Heart left ventricle (tissue), 16 donors: ENCODE data around the gene SLC8A3. TPM values are rescaled to one million over a fixed set of nuclear protein-coding genes. Genes with fewer than 3 reads are reported as not detected.

Experiments used
- ATAC-seq, 4 donors: fragments of 200-7000 bp; cut with Tn5 transposase; one replicate each; pipeline ENCODE4 v1.9.1; 2020 to 2022; ENCODE audit warnings: moderate library complexity in 4 of 4, mild to moderate bottlenecking in 3 of 4, moderate number of reproducible peaks in 1 of 4
- DNase-seq, 5 donors: peaks; one replicate each; pipeline ENCODE4 v3.0.0-alpha.2; 2020
- H3K27ac ChIP-seq, 12 donors: fragments of 200-600 bp; sonication (generic) in 4 of 12; one replicate each; pipeline versions ENCODE4 v1.5.0 to v1.8.0; 2016 to 2022; ENCODE audit warnings: mild to moderate bottlenecking in 2 of 12
- H3K27me3 ChIP-seq, 9 donors: fragments of 200-600 bp; sonication (generic) in 2 of 9; one replicate each; pipeline versions ENCODE4 v1.5.1 to v1.8.0; 2016 to 2022; ENCODE audit warnings: mild to moderate bottlenecking in 3 of 9
- H3K36me3 ChIP-seq, 9 donors: fragments of 200-600 bp; sonication (generic) in 2 of 9; one replicate each; pipeline versions ENCODE4 v1.5.0 to v1.8.0; 2018 to 2022; ENCODE audit warnings: mild to moderate bottlenecking in 2 of 9
- H3K4me1 ChIP-seq, 12 donors: fragments of 200-600 bp; sonication (generic) in 4 of 12; one replicate each; pipeline versions ENCODE4 v1.5.0 to v1.8.0; 2016 to 2022; ENCODE audit warnings: mild to moderate bottlenecking in 3 of 12
- H3K4me3 ChIP-seq, 12 donors: fragments of 200-600 bp; sonication (generic) in 4 of 12; one replicate each; pipeline versions ENCODE4 v1.5.0 to v1.8.0; 2017 to 2022; ENCODE audit warnings: mild to moderate bottlenecking in 9 of 12, moderate library complexity in 4 of 12
- H3K9me3 ChIP-seq, 12 donors: fragments of 200-600 bp; sonication (generic) in 4 of 12; one replicate each; pipeline versions ENCODE4 v1.5.0 to v1.8.0; 2016 to 2022; ENCODE audit warnings: mild to moderate bottlenecking in 1 of 12
- POLR2A ChIP-seq, 2 donors: fragments of 450-650 bp; IDR thresholded peaks; one replicate each; pipeline ENCODE4 v1.6.1; 2017; ENCODE audit warnings: antibody characterized with exemption in 2 of 2, mild to moderate bottlenecking in 2 of 2, moderate library complexity in 2 of 2
- WGBS, 4 donors: extraction: QIAGEN DNeasy Blood & Tissue Kit in 2 of 4; methylation state at CpG; one replicate each; pipeline versions ENCODE4 v1.1.5 to v1.1.7; 2013 to 2018; 5-methylcytosine and 5-hydroxymethylcytosine counted together
- intact Hi-C, 10 donors: fragments of 100-400 bp; cut with DNase I; formaldehyde crosslinking; loops; one replicate each; pipeline versions ENCODE4 v1.11.1 to v1.14.2; 2022
- polyA plus RNA-seq, 2 donors: library from polyadenylated mRNA; stranded (reverse); fragments of 200-250 nt; gene quantifications; one replicate each; pipeline ENCODE4 v1.2.3, GENCODE V29; 2013
- total RNA-seq, 9 donors: library from RNA; depleted of rRNA in 2 of 9; stranded (reverse); fragments of >200 nt in 2 of 9; fragmentation: NEBNext Ultra II Directional in 3 of 9; extraction: Animal tissue kit (Norgen Biotek cat#: 25700) in 3 of 9; gene quantifications; one replicate each; pipeline versions ENCODE4 v1.1.0 to v1.2.4, GENCODE V29; 2016 to 2023
- TF ChIP-seq, protein P1 (sequence below), 12 donors: fragments of 200-600 bp; sonication (generic) in 4 of 12; IDR thresholded peaks; one replicate each; pipeline versions ENCODE4 v1.5.0 to v1.8.0; 2018 to 2022; ENCODE audit warnings: antibody characterized with exemption in 12 of 12, mild to moderate bottlenecking in 5 of 12
- donor health status: ischemic (EF 13 %, LVEDD 7.1; RV severe dilation, severe dysfunction).
- donor health status: healthy with polysubstance abuse.
- donor health status: DM: no; HTN: yes; CAD: no.
- donor health status: DM: no; HTN: no; CAD: no.
- donor health status: ischemic (EF 25% LVEDD 6.9; RV normal size, moderate dysfunction).
- donor health status: ischemic (EF 25% LVEDD 5.7; RV mildly dilated, moderate dysfunction).
- donor health status: healthy.
- donor health status: DM: yes; HTN: yes; CAD: no.
- donor health status: ischemic (EF 35%, LVEDD 5.7; RV mildly dilated, moderate dysfunction).
- donor health status: nonischemic (EF 11% LVEDD 7.7; RV severe dilation, severe dysfunction).
- donor health status: DM: yes; HTN: yes; CAD: no.
- donor health status: PGD.
- donor health status: ischemic (EF 29% LVEDD 5.4; RV normal size, mild dysfunction).
- donor health status: nonischemic (EF 23%, LVEDD 6.1; RV moderate dilation, normal function).

SLC8A3 gene
- total and polyA plus RNA-seq, 11 donors = 0.03 to 0.23 (median 0.11) TPM; not detected in 6

DNA sequence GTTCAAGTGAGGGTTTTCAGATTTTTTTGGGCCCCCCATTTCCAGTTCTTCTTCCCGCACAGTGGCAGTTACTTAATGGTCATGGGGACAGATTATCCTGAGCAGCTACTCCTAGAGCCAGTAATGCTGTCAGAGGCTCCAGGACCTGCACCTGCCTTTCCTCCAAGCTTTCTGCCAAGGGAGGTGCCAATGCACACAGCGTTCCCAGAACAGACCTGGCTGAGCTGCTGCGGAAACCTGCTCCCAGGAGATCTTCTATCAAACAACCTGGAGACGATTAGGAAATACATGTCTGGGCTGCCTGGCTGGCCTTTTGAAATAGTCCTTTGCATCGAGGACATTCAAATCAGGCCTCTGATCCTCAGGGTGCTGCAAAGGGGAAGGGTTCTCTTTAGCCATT lies 120.9 kb downstream of the SLC8A3 start:
- H3K4me3 ChIP-seq = no peak overlapping the region
- H3K4me1 ChIP-seq = no peaks in the 10 kb centered on the region
- ATAC-seq = no peak
- no peaks in the 10 kb centered on the region for H3K36me3 ChIP-seq
- intact Hi-C loops = no loop called here
- TF ChIP-seq, protein P1, sequence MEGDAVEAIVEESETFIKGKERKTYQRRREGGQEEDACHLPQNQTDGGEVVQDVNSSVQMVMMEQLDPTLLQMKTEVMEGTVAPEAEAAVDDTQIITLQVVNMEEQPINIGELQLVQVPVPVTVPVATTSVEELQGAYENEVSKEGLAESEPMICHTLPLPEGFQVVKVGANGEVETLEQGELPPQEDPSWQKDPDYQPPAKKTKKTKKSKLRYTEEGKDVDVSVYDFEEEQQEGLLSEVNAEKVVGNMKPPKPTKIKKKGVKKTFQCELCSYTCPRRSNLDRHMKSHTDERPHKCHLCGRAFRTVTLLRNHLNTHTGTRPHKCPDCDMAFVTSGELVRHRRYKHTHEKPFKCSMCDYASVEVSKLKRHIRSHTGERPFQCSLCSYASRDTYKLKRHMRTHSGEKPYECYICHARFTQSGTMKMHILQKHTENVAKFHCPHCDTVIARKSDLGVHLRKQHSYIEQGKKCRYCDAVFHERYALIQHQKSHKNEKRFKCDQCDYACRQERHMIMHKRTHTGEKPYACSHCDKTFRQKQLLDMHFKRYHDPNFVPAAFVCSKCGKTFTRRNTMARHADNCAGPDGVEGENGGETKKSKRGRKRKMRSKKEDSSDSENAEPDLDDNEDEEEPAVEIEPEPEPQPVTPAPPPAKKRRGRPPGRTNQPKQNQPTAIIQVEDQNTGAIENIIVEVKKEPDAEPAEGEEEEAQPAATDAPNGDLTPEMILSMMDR (IDR thresholded peaks at IDR 0.05) = no peak
- no peak for TF ChIP-seq POLR2A (IDR thresholded peaks at IDR 0.05)
- no peak overlapping the region for H3K27ac ChIP-seq
- no peaks in the 10 kb centered on the region for H3K9me3 ChIP-seq
- WGBS, 4 donors = 78 to 82% (median 79%) methylated on average over 5 of the region's 5 CpGs
- no peak for DNase-seq
- H3K27me3 ChIP-seq = peaks cover 0 to 37% (median 0%) of the 10 kb centered on the region in 9 donors

DNA sequence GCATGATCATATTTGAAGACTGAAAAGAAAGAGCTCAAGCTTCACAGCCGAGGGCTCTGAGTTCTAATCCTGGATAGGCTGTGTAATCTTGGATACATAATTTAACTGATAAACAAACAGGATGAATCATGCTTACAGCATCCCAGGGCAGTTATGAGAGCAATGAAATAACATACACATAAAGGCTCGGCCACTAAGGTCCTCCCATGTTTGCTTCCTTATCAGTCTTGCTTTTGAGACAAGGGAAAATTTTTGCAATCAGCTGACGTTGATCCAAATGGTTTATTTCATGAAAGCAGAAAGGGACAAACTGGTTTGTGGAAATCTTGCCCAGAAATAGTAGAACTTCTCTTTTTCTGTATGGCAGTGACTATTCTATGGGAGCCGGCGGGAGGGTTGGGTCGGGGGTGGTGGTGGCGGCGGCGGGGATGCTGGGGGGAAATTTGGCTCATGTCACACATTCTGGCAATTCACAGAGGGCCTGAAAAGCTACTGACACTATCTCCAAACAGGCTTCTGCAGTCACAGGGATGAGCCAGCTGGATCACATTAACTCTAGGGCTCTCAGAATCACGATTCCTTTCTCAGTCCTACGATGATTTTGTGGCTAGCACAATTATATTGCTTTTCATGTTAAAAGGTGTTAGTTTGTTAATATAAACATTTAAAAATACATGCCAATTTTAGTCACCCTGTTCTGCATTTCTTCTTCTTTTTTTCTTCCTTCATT lies 124.5 kb downstream of the SLC8A3 start:
- Histone ChIP-seq H3K27ac (no peak overlapping the region), H3K4me3 (no peak overlapping the region), H3K4me1 (no peaks in the 10 kb centered on the region), H3K36me3 (no peaks in the 10 kb centered on the region), H3K9me3 (no peaks in the 10 kb centered on the region), H3K27me3 (peaks cover 0 to 51% (median 5%) of the 10 kb centered on the region in 9 donors)
- ATAC-seq = no peak
- intact Hi-C loops = no loop called here
- no peak for DNase-seq
- WGBS, 4 donors = 48 to 67% (median 56%) methylated on average over 11 of the region's 11 CpGs
- TF ChIP-seq, protein P1 (IDR thresholded peaks at IDR 0.05) = no peak
- no peak for TF ChIP-seq POLR2A (IDR thresholded peaks at IDR 0.05)

DNA sequence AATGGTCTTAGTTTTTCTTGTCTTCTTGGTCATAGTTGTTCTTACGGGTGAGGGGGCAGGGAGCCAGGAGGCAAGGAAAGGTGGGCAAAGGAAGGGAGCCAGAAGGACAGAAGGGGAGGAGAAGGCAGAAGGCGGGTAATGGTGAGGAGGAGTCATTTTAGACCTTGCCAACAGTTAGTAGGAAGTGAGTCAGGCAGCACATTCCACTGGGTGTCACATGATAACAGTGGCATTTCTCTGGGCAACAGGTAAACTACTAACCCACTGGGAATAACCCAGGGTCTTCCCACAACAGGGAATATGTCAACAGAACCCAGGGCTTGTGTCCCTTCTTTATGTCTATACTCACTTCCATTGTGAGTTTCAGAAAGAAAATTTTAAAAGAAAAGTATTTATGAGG lies 127.6 kb downstream of the SLC8A3 start:
- H3K27me3 ChIP-seq = peaks cover 0 to 31% (median 5%) of the 10 kb centered on the region in 9 donors
- H3K4me3 ChIP-seq = no peak overlapping the region
- ATAC-seq = no peak
- DNase-seq = no peak
- no peaks in the 10 kb centered on the region for H3K36me3 ChIP-seq
- H3K4me1 ChIP-seq = no peaks in the 10 kb centered on the region
- intact Hi-C loops = no loop called here
- no peak overlapping the region for H3K27ac ChIP-seq
- 70 to 87% (median 78%) methylated on average over 2 of the region's 2 CpGs for WGBS, 4 donors
- H3K9me3 ChIP-seq = no peaks in the 10 kb centered on the region
- TF ChIP-seq, protein P1 (IDR thresholded peaks at IDR 0.05) = no peak
- TF ChIP-seq POLR2A (IDR thresholded peaks at IDR 0.05) = no peak

DNA sequence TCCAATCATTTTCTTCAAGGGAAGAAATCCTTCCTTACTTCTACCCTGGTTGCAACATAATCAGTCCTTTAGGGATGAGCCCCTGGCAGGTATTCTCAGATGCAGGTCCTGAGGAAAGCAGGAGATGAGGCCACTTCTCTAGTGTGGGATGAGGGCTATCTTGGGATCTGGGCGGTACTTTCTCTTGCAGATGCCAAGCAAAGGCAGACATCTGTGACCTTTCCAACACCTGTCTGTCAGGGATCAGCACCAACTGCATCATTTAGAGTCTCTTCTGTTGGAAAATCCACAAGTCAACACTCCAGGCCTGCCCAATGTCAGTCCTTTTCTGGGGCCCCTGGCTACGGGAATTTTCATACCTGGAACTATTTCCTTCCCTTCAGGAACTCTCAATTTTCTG lies 129.2 kb downstream of the SLC8A3 start:
- Histone ChIP-seq H3K27me3 (peaks cover 0 to 38% (median 5%) of the 10 kb centered on the region in 9 donors), H3K27ac (no peak overlapping the region), H3K9me3 (no peaks in the 10 kb centered on the region), H3K4me1 (no peaks in the 10 kb centered on the region), H3K4me3 (no peak overlapping the region), H3K36me3 (no peaks in the 10 kb centered on the region)
- DNase-seq (no peak), ATAC-seq (no peak)
- WGBS, 4 donors = 62 to 81% (median 73%) methylated on average over 2 of the region's 2 CpGs
- intact Hi-C loops = no loop called here
- TF ChIP-seq, protein P1 (IDR thresholded peaks at IDR 0.05) = no peak
- TF ChIP-seq POLR2A (IDR thresholded peaks at IDR 0.05) = no peak
